ENCODE measurements around the gene CLSTN2.

The CLSTN2 gene

GRCh38 chr3:140164922-140165590 lies 230.1 kb downstream of the CLSTN2 start:
- no peak for TF ChIP-seq CTCF (IDR thresholded peaks at IDR 0.05; ENCODE audit: insufficient read depth, low read length, missing control alignments)
- CTCF ChIA-PET = no interaction called here
- H3K4me3 ChIP-seq (ENCODE audit: low read depth, low read length) = no peak overlapping the region
- no peak for DNase-seq (ENCODE audit: low read depth, low spot score)
- POLR2A ChIA-PET = no interaction called here

GRCh38 chr3:140165781-140166180 lies 230.8 kb downstream of the CLSTN2 start:
- ChIA-PET CTCF (no interaction called here), POLR2A (no interaction called here)

DNA sequence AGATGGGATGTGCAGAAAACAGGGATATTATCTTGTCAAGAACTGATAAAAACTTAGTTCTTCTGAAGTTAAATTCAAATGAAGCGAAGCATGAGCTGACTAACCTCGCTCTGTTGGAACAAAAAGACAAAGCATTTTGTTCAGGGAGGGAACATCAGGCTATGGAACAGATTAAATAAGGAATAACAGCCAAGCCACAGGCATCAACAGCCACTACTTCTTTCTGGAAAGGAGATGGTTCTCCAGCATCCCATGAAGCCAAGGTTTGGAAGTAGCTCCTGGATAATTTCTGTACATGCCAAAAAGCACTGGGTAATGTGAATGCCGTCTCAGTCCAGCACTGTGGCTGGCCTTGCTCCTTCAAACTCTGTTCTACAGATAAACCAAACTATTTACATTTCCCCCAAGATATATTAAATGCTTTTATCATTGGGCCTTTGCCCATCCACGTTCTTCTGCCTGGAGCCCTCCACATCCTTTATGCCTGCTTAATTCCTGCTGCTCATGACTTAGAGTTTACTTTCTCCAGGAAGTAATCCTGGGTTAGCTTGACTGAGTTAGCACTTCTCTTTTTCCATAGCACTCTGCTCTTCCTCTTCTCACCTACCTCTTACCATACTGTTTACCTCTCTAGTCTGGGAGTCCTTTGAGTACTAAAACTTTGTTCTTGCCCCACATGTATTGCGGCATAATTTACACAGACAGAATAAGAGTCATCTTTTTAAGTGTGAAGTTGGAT lies 232.0 kb downstream of the CLSTN2 start:
- no peak for TF ChIP-seq CTCF (IDR thresholded peaks at IDR 0.05; ENCODE audit: insufficient read depth, low read length, missing control alignments)
- H3K4me3 ChIP-seq (ENCODE audit: low read depth, low read length) = no peak overlapping the region
- CTCF ChIA-PET = no interaction called here
- POLR2A ChIA-PET = no interaction called here
- no peak for DNase-seq (ENCODE audit: low read depth, low spot score)

More at GRCh38 chr3:140165781-140166180, 230.8 kb downstream of the CLSTN2 start:
- DNase-seq (ENCODE audit: low read depth, low spot score) = no peak
- no peak overlapping the region for H3K4me3 ChIP-seq (ENCODE audit: low read depth, low read length)
- TF ChIP-seq CTCF (IDR thresholded peaks at IDR 0.05; ENCODE audit: insufficient read depth, low read length, missing control alignments) = no peak

DNA sequence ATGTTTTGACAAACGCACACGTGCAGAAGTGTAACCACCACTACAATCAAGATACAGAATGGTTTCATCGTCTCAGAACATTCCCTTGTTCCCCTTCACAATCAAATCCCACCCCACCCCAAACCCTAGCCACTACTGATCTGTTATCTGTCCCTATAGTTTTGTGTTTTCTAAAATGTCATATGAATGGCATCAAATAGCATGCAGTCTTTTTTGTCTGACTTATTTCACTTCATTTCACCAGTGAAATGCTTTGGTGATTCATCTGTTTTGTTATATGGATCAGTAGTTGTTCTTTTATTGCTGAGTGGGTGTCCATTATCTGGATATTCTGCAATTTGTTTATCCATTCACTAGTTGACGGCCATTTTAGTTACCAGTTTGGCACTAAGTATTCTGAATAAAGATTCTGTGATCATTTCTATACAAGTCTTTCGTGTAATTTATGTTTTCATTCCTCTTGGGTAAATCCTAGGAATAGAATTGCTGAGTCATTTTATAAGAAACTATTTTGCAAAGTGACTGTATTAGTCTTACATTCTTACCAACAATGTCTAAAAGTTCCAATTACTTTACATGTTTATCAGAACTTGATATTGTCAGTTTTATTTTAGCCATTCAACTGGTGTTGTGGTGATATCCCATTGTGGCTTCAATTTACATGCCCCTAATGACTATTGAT lies 232.8 kb downstream of the CLSTN2 start:
- CTCF ChIA-PET = no interaction called here
- no peak for DNase-seq (ENCODE audit: low read depth, low spot score)
- no peak overlapping the region for H3K4me3 ChIP-seq (ENCODE audit: low read depth, low read length)
- TF ChIP-seq CTCF (IDR thresholded peaks at IDR 0.05; ENCODE audit: insufficient read depth, low read length, missing control alignments) = no peak
- POLR2A ChIA-PET = no interaction called here

- CTCF ChIA-PET = no interaction called here
- TF ChIP-seq CTCF (IDR thresholded peaks at IDR 0.05; ENCODE audit: insufficient read depth, low read length, missing control alignments) = no peak
- POLR2A ChIA-PET = no interaction called here
- DNase-seq (ENCODE audit: low read depth, low spot score) = no peak
- H3K4me3 ChIP-seq (ENCODE audit: low read depth, low read length) = no peak overlapping the region
These were observed 235.6 kb downstream of the CLSTN2 start for GRCh38 chr3:140170612-140171011.

DNA sequence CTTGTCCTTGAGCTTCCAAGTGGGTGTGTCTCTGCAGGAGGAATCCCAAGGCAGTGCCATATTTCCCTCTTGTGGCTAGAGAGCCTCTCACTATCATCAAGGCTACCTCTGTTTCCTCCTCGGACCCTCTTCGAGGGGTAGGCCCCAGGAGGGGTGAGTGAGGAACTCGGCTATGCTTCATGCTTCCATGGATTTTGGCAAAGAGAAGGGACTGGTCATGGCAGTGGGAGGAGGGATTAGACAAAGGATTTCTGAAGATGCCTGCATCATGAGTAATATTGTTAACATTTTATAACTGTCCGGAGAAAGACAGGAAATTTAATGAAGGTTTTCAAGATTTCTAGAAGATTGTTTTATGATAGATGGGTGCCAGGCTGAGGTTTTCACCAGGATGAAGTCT lies 241.5 kb downstream of the CLSTN2 start:
- POLR2A ChIA-PET = no interaction called here
- no peak for DNase-seq (ENCODE audit: low read depth, low spot score)
- TF ChIP-seq CTCF (IDR thresholded peaks at IDR 0.05; ENCODE audit: insufficient read depth, low read length, missing control alignments) = no peak
- CTCF ChIA-PET = no interaction called here
- H3K4me3 ChIP-seq (ENCODE audit: low read depth, low read length) = no peak overlapping the region

Measured in AG04449 (cell line).